Uterus (tissue), 2 donors: ENCODE measurements around the gene CALN1.

ENCODE experiments used
- POLR2A ChIP-seq, 2 donors: fragments of 450-650 bp; IDR thresholded peaks; one replicate each; pipeline ENCODE4 v1.6.1; 2016; ENCODE audit warnings: antibody characterized with exemption in 2 of 2, mild to moderate bottlenecking in 1 of 2, moderate library complexity in 1 of 2
- TF ChIP-seq, protein P1 (sequence below), 4 experiments: fragments of 200-600 bp in 2 of 4; fragments of 450-650 bp in 2 of 4; sonication (generic) in 2 of 4; IDR thresholded peaks; one replicate each; pipeline ENCODE4 v1.5.1; 2016 to 2019; ENCODE audit warnings: antibody characterized with exemption in 4 of 4, mild to moderate bottlenecking in 2 of 4, moderate library complexity in 1 of 4

DNA sequence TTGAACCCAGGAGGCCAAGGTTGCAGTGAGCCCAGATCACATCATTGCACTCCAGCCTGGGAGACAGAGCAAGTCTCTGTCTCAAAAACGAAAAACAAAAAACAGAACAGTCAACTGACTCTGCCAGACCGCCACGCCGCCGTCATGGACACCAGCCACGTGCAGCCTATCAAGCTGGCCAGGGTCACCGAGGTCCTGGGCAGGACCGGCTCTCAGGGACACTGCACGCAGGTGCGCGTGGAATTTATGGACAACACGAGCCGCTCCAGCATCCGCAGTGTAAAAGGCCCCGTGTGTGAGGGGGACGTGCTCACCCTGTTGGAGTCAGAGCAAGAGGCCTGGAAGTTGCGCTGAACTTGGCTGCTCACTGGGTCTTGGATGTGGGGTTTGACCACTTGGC lies 470.0 kb downstream of the CALN1 start:
- TF ChIP-seq POLR2A (IDR thresholded peaks at IDR 0.05), result no peak
- TF ChIP-seq, protein P1, sequence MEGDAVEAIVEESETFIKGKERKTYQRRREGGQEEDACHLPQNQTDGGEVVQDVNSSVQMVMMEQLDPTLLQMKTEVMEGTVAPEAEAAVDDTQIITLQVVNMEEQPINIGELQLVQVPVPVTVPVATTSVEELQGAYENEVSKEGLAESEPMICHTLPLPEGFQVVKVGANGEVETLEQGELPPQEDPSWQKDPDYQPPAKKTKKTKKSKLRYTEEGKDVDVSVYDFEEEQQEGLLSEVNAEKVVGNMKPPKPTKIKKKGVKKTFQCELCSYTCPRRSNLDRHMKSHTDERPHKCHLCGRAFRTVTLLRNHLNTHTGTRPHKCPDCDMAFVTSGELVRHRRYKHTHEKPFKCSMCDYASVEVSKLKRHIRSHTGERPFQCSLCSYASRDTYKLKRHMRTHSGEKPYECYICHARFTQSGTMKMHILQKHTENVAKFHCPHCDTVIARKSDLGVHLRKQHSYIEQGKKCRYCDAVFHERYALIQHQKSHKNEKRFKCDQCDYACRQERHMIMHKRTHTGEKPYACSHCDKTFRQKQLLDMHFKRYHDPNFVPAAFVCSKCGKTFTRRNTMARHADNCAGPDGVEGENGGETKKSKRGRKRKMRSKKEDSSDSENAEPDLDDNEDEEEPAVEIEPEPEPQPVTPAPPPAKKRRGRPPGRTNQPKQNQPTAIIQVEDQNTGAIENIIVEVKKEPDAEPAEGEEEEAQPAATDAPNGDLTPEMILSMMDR (IDR thresholded peaks at IDR 0.05), result no peak
